Osteocyte (in vitro differentiated cells): ENCODE results near the gene LTBP2. TPM values are rescaled to one million over a fixed set of nuclear protein-coding genes. Genes with fewer than 3 reads are reported as not detected.
A peak's percentile ranks its signal among the peaks of the same experiment; 100 is the strongest.

Experiments used
- DNase-seq: peaks from one replicate; pipeline ENCODE4 v3.0.0; 2021; ENCODE audit warnings: mixed read lengths; ENCODE audit not compliant: unreplicated experiment; ENCODE audit errors: extremely low spot score
- H3K27ac Mint-ChIP-seq: one replicate; pipeline ENCODE4 v1.8.0; 2021; ENCODE audit warnings: mild to moderate bottlenecking, mixed read lengths; ENCODE audit not compliant: unreplicated experiment
- H3K27me3 Mint-ChIP-seq: one replicate; pipeline ENCODE4 v1.8.0; 2021; ENCODE audit warnings: mixed read lengths; ENCODE audit not compliant: unreplicated experiment
- H3K36me3 Mint-ChIP-seq: one replicate; pipeline ENCODE4 v1.8.0; 2021; ENCODE audit warnings: mixed read lengths; ENCODE audit not compliant: unreplicated experiment
- H3K4me1 Mint-ChIP-seq: one replicate; pipeline ENCODE4 v1.8.0; 2021; ENCODE audit warnings: mixed read lengths; ENCODE audit not compliant: unreplicated experiment
- H3K4me3 Mint-ChIP-seq: one replicate; pipeline ENCODE4 v1.8.0; 2021; ENCODE audit warnings: mild to moderate bottlenecking, moderate library complexity, mixed read lengths; ENCODE audit not compliant: unreplicated experiment
- H3K9me3 Mint-ChIP-seq: one replicate; pipeline ENCODE4 v1.8.0; 2021; ENCODE audit warnings: mixed read lengths; ENCODE audit not compliant: unreplicated experiment
- CTCF ChIP-seq: fragments of 200-600 bp; sonication (generic); IDR thresholded peaks from 2 replicates; pipeline ENCODE4 v1.5.0; 2021; ENCODE audit warnings: antibody characterized with exemption, mild to moderate bottlenecking, moderate library complexity
- total RNA-seq: library from RNA; stranded (reverse); gene quantifications from 2 replicates; pipeline ENCODE4 v1.2.1, GENCODE V29; 2021

Gene LTBP2
- total RNA-seq, 1 donor from 2014 or later, result 377 TPM

- Mint-ChIP-seq H3K9me3 (no peaks in the 10 kb centered on the region), H3K4me3 (peak overlapping the region; percentile 74), H3K27me3 (no peaks in the 10 kb centered on the region), H3K27ac (peak overlapping the region; percentile 100), H3K4me1 (peaks cover 89% of the 10 kb centered on the region), H3K36me3 (peaks cover 12% of the 10 kb centered on the region)
- no peak for DNase-seq
- TF ChIP-seq CTCF, result no peak
Observed at GRCh38 chr14:74573421-74574089, 38.5 kb downstream of the LTBP2 start.

GRCh38 chr14:74572726-74573301, 39.2 kb downstream of the LTBP2 start:
- Mint-ChIP-seq H3K27me3 (no peaks in the 10 kb centered on the region), H3K9me3 (no peaks in the 10 kb centered on the region), H3K4me1 (peaks cover 91% of the 10 kb centered on the region), H3K36me3 (peaks cover 14% of the 10 kb centered on the region), H3K4me3 (peak overlapping the region; percentile 74), H3K27ac (peak overlapping the region; percentile 100)
- no peak for TF ChIP-seq CTCF
- no peak for DNase-seq

GRCh38 chr14:74571901-74572725, 39.9 kb downstream of the LTBP2 start:
- H3K27me3 Mint-ChIP-seq, result no peaks in the 10 kb centered on the region
- H3K27ac Mint-ChIP-seq, result peak overlapping the region; percentile 100
- H3K36me3 Mint-ChIP-seq, result peaks cover 15% of the 10 kb centered on the region
- H3K4me1 Mint-ChIP-seq, result peaks cover 95% of the 10 kb centered on the region
- no peaks in the 10 kb centered on the region for H3K9me3 Mint-ChIP-seq
- peak overlapping the region; percentile 74 for H3K4me3 Mint-ChIP-seq
- no peak for DNase-seq
- no peak for TF ChIP-seq CTCF

- DNase-seq, result no peak
- Mint-ChIP-seq H3K27ac (peak overlapping the region; percentile 100), H3K27me3 (no peaks in the 10 kb centered on the region), H3K36me3 (peaks cover 13% of the 10 kb centered on the region), H3K4me1 (peaks cover 96% of the 10 kb centered on the region), H3K4me3 (peak overlapping the region; percentile 74), H3K9me3 (no peaks in the 10 kb centered on the region)
- no peak for TF ChIP-seq CTCF
Observed at GRCh38 chr14:74571441-74571841, 40.6 kb downstream of the LTBP2 start.

GRCh38 chr14:74570696-74571095, 41.3 kb downstream of the LTBP2 start:
- no peak for DNase-seq
- TF ChIP-seq CTCF, result no peak
- H3K27me3 Mint-ChIP-seq, result no peaks in the 10 kb centered on the region

More at GRCh38 chr14:74570696-74571095, 41.3 kb downstream of the LTBP2 start:
- Mint-ChIP-seq H3K27ac (peak overlapping the region; percentile 100), H3K4me1 (peaks cover 96% of the 10 kb centered on the region), H3K36me3 (peaks cover 11% of the 10 kb centered on the region), H3K9me3 (no peaks in the 10 kb centered on the region), H3K4me3 (peak overlapping the region; percentile 28)
